Daoy (cell line): Measurements from ENCODE around the gene ATP12A. TPM values are rescaled to one million over a fixed set of nuclear protein-coding genes. Genes with fewer than 3 reads are reported as not detected.
A peak's percentile ranks its signal among the peaks of the same experiment; 100 is the strongest.

ENCODE experiments used
- DNase-seq: peaks from one replicate; pipeline ENCODE4 v3.0.0-alpha.2; 2015; ENCODE audit warnings: low read depth
- total RNA-seq: library from RNA; depleted of rRNA; stranded (reverse); fragments of >200 nt; shearing (Covaris generic); gene quantifications from 2 replicates; pipeline ENCODE4 v1.2.3, GENCODE V29; 2014; rRNA removed

ATP12A gene
- total RNA-seq, result 0.06 TPM in 1 of 2 replicates, not detected in the other

GRCh38 chr13:24680258-24680920 is at the start of gene ATP12A:
ATP12A (plus strand) TSS chr13:24680408; CDS start chr13:24680744, 336 bp downstream.
- DNase-seq, result no peak

- DNase-seq, result peak; percentile 39
These were observed 49.2 kb upstream of the ATP12A start for GRCh38 chr13:24630851-24631620.

GRCh38 chr13:24631922-24632321 is 48.3 kb upstream of the ATP12A start:
- no peak for DNase-seq

GRCh38 chr13:24632382-24633121 is 47.7 kb upstream of the ATP12A start:
- peak; percentile 25 for DNase-seq

- no peak for DNase-seq
These were observed 43.4 kb upstream of the ATP12A start for GRCh38 chr13:24636776-24637175.

- DNase-seq, result no peak
These were observed 42.1 kb upstream of the ATP12A start for GRCh38 chr13:24638096-24638495.

- no peak for DNase-seq
These were observed 39.5 kb upstream of the ATP12A start for GRCh38 chr13:24640752-24641151.

- DNase-seq, result no peak
These were observed 38.0 kb upstream of the ATP12A start for GRCh38 chr13:24642219-24642618.

- DNase-seq, result no peak
These were observed 36.2 kb upstream of the ATP12A start for GRCh38 chr13:24644036-24644435.

GRCh38 chr13:24648271-24648670 is 31.9 kb upstream of the ATP12A start:
- DNase-seq, result no peak

GRCh38 chr13:24648983-24649687 is 31.1 kb upstream of the ATP12A start:
- DNase-seq, result no peak

GRCh38 chr13:24649688-24650043 is 30.5 kb upstream of the ATP12A start:
- no peak for DNase-seq

- no peak for DNase-seq
These were observed 30.0 kb upstream of the ATP12A start for GRCh38 chr13:24650161-24650560.

- DNase-seq, result no peak
These were observed 28.4 kb upstream of the ATP12A start for GRCh38 chr13:24651718-24652345.

- no peak for DNase-seq
These were observed 27.8 kb upstream of the ATP12A start for GRCh38 chr13:24652359-24652758.

GRCh38 chr13:24654741-24655140 is 25.5 kb upstream of the ATP12A start:
- no peak for DNase-seq

- no peak for DNase-seq
These were observed 21.0 kb upstream of the ATP12A start for GRCh38 chr13:24659239-24659638.

- no peak for DNase-seq
These were observed 20.0 kb upstream of the ATP12A start for GRCh38 chr13:24660023-24660741.

GRCh38 chr13:24661713-24662112 is 18.5 kb upstream of the ATP12A start:
- DNase-seq, result no peak

- DNase-seq, result no peak
These were observed 17.8 kb upstream of the ATP12A start for GRCh38 chr13:24662195-24663088.
